Inflammatory macrophage treated with lipopolysaccharide for 4 hours (primary cell): ENCODE data around the gene OBI1.

Source experiments
- DNase-seq: peaks from one replicate; pipeline ENCODE4 v3.0.0-alpha.2; 2020

OBI1 gene, protein sequence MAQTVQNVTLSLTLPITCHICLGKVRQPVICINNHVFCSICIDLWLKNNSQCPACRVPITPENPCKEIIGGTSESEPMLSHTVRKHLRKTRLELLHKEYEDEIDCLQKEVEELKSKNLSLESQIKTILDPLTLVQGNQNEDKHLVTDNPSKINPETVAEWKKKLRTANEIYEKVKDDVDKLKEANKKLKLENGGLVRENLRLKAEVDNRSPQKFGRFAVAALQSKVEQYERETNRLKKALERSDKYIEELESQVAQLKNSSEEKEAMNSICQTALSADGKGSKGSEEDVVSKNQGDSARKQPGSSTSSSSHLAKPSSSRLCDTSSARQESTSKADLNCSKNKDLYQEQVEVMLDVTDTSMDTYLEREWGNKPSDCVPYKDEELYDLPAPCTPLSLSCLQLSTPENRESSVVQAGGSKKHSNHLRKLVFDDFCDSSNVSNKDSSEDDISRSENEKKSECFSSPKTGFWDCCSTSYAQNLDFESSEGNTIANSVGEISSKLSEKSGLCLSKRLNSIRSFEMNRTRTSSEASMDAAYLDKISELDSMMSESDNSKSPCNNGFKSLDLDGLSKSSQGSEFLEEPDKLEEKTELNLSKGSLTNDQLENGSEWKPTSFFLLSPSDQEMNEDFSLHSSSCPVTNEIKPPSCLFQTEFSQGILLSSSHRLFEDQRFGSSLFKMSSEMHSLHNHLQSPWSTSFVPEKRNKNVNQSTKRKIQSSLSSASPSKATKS

DNA sequence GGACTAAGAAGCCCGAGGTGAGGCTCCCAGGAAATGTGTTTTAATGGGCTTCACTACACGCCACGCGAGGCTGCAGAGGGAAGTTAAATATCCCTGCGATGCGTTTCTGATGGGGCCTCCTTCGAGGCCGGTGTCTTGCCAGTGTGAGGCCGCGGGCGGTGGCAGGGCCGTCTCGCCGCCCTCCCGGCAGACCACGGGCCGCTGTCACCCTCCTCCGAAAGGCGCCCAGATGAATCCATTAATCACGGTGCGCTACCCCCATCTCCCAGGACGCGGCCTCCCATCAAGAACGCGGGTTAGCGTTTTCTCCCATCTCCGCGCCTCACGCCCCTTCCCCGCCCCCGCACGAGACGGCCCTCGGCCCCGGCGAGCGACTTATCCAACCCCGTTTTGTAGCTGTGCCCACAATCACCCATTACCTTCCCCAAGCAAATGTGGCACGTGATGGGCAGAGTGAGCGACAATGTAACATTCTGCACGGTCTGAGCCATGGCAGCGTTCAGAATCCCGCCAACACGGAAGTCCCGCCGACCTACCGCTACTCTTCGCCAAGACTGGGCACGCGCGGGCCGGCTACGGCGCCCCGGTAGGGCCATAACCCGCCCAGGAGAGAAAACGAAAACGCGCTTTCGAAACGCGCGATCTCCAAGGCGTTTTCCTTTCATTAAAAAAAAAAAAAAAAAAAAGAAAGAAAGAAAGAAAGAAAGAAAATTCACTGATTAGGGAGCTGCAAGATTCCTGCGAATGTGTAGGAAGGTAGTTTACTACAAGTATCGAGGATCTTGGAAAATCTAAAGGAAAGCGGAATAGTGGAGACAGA lies at the start of gene OBI1:
Gene OBI1, minus strand, starts transcription at position 526 of the 820 bp plus-strand sequence. Its CDS starts 35 bp downstream, at position 491.
- DNase-seq, result peak; percentile 91

DNA sequence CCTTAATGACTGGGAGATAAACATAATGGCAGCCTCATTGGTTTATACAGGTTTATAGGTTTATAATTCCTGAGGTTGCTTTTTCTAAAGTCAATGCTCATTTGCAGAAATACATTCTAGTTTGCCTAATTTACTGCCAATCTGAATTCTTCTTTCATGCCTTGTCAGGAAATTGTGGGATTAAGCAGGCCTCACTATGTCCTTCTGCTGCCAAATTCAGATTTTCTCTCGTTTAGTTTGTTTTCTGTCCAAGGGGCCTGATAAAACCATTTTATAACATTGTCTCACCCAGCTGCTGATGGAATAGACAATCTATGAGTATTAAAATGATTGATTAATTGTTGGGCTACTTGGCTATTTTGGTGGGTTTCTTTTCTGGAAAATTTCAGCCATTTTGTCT lies 42.4 kb upstream of the OBI1 start:
- no peak for DNase-seq

DNA sequence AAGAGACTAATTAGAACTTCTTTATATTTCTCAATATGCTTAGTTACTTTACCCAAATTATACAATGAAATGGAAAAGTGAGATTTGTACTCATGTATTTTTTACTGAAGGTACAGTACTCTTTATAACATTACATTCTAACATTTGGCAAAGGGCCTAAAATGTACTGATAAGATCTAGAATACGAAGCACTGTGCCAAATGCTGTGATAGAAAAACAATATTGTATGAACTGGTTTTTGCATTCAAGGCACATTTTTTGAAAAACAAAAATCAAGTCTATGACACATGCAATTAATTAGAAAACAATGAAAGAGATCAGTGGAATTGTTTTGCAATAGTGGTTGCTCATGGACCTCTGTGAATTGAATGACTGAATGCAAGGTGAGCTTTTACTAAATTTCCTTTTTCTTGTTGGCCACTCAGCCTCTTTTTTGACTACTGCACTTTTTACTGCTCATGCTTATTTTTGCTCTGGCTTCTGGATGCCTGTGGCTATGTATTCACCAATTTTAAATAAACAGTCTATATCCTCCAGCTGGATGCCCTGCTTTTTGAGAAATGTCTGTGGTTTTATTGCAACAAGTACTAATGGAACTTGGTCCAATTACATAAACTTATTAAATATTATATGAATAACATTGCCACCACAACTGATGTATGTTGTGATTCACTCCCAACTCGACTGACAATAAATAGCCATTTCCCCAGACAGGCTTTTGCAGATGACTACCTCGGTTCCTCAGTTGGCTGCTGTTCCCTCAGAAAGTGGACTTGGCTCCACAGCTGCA lies 41.4 kb upstream of the OBI1 start:
- no peak for DNase-seq

DNA sequence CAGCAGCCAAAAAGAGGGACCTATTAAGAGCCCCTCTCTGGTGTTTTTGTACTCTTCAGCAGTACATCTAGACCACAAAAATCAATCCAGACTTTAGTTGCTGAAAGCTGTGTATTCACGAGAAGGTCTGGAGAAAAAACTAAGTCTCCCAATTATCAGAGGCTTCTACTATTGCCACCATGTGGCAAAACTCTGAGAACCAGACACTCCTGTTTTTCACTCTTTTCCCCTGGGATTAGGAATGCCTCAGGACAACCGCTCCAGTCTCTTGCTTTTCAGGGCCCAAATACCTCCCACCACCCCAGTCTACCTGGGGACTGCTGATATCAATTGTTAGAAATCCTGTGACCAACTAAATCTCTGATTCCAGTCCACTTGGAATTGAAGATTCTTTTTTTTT lies 30.1 kb upstream of the OBI1 start:
- no peak for DNase-seq

DNA sequence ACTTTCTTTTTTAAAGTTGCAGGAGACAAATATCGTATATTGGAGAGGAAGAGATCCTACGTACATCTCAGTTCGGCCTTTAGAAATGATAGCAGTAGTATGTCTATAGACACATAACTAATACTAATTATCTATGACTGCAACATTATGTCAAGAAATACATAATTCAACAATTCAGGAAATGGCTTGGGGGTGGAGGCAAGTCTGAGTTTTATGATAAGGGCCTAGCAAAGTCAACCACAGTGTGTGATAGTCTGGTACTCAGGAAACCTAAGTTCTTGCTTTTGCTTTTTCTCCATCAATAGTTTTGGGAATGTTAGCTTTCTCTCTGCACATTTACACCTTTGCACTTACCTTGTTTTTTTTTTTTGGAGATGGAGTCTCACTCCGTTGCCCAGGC lies 27.5 kb upstream of the OBI1 start:
- no peak for DNase-seq

DNA sequence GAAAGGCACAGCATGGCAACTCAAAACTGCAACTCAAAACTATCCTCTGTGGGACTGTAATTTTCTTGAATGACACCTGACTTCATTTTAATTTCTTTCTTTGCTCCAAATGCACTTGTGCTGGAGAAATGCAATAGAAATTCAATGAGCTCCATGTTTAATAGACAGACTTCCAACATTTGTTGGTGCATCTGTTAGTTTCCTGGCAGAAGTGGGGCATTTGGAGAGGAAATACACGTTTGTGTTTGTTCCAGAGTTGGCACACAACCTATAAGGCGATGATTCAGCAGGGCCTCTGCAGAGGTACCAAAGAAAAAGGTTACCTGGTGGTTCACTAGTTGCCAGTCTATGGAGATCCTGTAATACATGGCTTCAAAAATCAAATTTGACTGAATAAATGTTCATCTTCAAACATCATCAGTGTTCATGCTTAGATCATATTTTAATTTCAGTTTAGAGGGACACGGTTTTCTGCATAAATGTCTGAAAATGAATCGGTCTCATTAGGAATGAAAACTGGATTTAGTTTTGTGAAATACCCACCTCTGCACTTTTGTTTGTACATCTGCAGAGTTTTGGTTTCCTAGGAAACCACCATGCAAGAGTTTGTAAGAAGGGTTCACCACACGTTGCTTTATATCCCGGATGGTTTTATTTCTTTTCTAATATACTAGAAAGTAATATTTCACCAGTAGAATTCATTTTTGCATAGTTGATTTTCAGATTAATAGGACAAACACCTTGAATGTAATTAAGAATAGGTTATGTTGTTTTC lies 21.8 kb upstream of the OBI1 start:
- DNase-seq, result no peak

DNA sequence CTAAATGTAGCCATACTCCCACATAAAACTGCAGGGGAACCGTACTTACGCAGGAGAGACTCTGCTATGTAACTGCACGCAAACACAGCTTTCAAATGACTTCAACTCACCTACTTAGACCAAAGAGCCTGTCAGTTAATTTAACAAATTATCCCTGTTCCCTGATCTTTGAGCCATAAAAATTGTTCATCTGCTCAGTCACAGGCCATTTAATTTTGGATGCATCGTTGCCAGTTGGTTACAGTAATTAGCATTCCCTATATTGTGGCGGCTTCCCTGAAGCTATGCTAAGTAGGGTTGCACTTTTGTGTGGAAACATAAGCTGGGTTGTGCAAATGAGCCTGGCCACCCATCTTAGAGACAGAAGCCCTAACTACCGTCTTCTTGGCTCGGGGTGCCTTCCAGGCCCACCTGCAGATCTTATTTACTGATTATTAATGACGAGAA lies 21.2 kb upstream of the OBI1 start:
- no peak for DNase-seq

DNA sequence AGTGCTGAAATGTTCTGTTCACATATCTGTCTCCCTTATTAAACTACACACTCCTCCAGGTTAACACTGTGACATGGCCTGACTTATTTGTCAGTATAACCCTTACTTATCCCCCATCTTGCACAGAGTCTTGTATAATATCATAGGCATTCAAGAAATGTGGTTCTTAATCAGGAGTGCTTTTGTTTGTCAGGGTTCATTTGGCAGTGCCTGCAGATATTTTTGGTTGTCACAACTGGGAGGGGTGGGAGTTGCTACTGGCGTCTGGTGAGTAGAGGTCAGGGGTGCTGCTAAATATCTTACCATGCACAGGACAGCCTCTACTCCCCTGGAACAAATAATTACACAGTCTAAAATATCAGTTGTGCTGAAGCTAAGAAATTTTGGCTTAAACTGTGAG lies 20.4 kb upstream of the OBI1 start:
- no peak for DNase-seq

DNA sequence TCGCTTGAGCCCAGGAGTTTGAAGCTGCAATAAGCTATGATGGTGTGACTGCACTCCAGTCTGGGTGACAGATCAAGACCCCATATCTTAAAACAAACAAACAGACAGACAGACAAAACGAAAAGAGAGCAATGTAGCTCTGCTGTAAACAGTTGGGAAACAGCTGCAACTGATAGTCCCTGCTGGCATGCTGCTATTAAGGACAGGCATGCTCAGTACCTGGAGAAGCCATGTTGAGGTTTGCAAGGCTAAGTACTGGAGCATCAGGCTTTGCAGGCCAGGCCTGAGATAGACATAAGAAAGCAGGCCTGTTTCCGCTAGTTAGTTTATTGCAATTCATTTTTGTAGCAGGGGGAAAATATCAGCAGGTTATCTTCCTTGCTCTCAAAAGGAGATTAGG lies 16.2 kb upstream of the OBI1 start:
- no peak for DNase-seq

DNA sequence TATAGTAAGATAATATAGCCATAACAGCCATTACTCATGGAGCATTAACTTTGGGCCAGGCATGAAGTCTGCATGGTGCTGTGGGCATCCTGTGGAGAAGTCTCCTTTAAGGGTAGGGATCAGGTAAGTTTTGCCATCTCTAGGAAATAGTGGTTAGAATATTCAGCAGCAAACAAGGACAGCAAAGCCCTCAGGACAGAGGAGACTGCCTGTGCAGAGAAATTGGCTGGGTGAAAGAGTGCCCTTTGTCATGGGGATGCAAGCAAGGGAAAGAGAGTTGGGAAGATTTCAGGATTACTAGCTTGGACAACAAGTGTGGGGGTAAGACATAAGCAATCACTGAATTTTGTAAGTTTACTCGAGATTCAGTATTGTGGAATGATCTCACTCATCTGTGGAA lies 15.7 kb upstream of the OBI1 start:
- no peak for DNase-seq

DNA sequence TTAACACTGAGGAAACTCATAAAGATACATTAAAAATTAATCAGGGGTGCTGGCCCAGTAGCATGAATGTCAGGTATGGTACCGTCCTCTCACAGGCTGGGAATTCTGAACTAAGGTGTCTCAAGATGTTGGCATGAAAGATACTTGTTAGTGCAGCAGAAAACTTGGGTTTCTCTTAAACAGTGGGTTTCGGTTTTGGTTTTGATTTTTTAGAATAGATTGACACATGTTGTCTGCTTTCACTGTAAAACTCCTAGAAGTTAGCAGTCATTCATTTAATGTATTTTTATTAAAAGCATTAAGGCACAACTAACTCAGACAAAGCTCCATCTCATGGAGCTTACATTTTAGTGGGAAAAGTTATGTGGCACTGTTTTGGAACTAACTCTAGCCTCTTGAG lies 3.5 kb upstream of the OBI1 start:
- DNase-seq, result no peak

DNA sequence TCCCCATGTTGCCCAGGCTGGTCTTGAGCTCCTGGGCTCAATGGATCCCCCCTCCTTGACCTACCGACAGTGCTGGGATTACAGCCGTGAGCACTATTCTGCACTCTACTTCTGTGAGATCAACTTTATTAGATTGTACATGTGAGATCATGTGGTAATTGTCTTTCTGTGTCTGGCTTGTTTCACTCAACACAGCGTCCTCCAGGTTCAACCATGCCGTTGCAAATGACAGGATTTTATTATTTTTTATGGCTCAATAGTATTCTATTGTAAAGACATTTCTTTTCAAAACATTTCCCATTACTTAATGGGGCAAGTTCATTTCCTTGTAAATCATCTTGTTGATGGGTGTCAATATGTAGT lies 1.5 kb upstream of the OBI1 start:
- DNase-seq, result no peak

DNA sequence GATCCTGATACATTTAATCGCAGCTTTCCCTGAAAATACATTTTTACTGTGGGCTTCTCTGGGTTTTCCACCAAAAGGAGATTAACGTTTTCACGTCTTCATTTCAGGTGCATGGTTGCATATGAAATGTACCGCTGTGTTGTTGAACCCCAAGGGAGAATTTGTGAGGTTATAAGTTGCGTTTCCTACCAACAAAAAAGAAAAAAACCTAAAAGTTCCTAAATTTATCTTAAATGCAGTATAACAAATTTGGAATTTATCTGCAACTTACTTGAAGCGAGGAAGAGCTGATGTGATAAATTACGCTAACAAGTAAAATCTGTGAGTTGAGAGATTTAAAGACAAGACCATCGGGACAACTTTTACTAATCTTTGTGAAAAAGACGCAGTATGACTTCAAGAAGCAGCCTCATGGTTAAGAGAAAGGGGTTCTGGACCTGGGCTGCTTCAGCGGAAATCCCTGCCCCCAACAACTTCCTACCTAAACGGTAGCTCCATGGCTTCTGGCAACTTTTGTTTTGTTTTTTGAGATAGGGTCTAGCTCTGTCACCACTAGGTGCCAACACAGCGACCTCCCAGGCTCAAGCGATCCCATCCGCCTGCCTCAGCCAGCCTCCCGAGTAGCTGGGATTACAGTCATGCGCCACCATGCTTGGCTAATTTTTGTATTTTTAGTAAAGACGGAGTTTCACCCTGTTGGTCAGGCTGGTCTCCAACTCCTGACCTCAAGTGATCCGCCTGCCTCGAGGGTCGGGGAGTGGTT lies 958 bp upstream of the OBI1 start:
- no peak for DNase-seq

DNA sequence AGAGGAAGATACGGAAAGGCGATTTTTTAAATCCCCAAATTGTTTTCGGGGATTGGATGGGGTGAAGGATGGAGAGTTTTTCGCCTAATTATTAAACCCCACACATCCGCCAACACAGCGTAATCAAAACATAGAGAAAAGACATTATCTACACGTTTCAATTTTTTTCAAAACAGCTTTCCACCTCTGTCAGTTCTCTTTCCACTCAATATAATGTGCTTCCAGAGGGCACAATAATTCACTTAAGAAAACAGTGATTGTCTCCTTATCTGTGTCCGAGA lies 435 bp upstream of the OBI1 start:
- DNase-seq, result no peak

DNA sequence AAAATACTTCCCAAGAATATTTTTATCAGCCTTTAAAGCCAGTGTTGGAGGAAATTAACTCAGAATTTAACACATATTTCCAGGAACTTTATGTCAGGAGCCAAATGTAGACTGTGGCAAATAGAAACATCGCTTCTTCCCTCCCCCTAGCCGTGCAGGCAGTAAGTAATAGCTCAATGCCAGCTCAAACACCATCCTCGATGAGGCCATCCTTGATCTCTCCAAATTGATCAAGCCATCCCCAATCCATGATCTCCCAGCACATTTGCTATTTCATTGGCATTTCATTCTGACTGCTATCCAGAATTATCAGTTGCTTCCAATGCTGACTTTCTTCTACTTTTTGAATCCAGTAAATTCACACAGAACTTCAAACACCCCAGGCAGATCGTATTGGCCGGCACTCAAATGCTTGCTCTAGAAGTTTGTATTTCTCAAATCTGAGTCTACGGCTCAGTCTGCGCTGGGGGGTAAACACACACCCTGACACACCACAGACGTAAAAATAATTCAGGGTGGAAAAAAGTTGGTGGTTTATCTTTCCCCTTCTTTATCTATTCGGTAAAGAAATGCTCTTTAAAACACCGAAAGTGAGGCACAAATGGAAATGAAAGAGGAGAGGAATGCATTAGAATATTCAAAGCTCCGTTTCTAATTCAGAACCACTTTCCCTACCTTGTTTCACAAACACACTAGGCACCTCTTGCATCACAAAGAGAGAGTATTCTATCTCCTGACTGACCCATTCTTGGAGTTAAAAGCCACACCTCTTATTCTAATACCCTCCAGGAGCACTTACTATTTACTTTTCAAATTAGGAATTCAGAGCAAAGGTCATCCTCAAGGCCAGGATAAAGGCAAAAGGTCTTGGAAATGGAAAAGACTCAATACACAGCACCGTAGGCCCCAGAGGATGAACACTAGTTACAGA lies 991 bp downstream of the OBI1 start:
- peak; percentile 47 for DNase-seq

DNA sequence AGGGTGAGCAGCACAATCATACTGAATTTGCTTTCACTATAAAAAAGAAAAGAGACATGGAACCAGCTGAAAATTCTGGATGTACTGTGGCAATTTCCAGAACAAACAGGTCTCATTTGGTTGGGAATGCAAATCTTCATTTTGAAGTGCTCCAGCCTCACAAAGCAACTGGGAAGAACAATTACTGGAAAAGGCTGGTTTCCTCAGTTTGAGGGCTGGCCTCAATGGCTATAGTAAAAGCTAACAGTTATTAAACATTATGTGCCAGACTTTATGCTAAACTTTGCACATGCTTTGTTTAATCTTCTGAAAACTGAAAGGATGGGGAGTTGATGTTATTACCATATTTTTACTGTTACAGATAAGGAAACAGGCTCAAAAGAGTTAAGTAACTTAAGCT lies 3.0 kb downstream of the OBI1 start:
- DNase-seq, result no peak

DNA sequence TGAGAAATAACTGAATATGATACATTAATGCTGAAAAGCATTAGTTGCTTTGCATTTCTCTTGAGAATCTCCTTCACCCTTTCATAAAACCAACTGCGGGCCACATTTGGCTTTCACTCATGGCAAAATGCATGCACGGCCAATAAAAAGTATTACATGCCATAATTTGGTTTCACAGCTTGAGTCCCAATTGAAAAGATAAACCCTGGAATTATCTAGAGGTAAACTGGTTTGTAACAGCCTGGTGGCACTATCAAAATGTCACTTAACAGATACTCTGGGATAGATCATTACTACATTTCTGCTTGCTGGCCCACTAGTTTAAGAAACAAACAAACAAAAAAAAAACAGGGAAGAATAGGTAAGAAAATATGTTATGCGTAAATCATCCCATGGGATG lies 3.9 kb downstream of the OBI1 start:
- DNase-seq, result no peak

DNA sequence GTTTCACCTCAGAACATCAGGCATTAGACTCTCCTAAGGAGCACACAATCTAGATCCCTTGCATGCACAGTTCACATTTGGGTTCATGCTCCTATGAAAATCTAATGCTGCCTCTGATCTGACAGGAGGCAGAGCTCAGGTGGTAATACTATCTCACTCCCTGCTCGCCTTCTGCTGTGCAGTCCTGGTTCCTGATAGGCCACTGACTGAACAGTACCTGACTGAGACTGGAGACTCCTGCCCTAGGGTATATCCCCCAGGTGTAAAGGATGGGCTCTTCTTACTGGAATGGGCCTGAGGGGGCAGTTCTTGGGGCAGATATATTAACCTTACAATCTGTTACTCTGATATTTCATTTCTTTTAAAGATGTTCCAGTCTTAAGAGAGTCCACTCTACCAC lies 6.3 kb downstream of the OBI1 start:
- DNase-seq, result no peak

DNA sequence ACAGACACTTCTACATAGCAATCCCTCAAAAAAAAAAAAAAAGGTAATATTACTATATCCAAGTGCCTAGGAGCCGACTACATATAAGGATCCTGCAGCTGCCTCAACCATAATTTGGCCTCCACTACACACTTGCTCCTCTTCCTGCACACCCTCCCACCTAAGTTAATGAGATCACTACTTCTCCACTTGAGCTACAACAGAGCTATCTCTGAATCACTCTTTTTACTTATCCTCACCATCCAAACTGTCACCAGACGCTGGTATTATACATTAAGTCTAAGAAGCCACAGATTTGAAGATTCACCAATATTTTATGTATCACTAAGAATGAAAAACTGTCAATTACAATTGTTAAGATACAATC lies 8.3 kb downstream of the OBI1 start:
- DNase-seq, result no peak

DNA sequence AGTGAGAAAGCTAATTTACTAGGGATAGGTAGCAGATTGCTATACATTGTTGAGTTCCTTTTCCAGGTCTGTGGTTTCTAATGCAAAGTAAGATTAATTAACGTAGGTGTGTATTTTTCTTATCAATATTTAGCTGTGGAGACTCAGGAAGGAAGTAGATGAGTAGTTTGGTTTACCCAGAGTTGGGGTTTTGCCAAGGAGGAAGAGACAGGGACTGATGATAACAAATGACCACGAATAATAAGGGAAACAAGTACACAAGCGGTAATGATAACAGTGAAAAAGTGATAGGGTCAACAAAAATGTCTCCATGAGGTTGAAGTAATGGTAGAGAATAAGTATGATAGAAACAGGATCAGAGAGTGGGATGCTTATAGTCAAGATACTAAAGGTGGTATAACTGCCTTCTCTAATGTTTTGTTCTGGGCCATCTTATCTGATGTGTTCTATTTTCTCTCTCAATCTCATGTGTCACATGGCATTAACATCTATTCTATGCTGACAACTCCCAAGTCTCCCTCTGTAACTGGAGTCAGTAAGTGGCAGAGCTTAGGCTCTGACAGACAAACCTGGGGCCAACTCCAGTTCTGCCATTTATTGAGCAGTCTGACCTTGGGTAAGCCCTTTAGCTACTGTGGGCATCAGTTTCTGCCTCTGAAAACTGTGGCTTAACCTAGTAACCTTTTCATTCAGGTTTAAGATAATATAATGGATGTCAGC lies 8.8 kb downstream of the OBI1 start:
- no peak for DNase-seq
